Frontal cortex (tissue), 4 donors: ENCODE results near the gene AMD1. TPM values are rescaled to one million over a fixed set of nuclear protein-coding genes. Genes with fewer than 3 reads are reported as not detected.
"Not testable (repeated sequence)": the region's sequence is repeated elsewhere in the genome, so short reads cannot be mapped to it uniquely, and the experiment has no call there.

Source experiments
- DNase-seq, 2 donors: peaks; one replicate each; pipeline ENCODE4 v3.0.0; 2012; ENCODE audit warnings: low spot score in 2 of 2
- FAIRE-seq: peaks from 2 replicates; lab custom pipeline; 2012; peaks lifted over from hg19 to GRCh38; lab: Jason Lieb, UNC
- total RNA-seq: library from RNA; depleted of rRNA; stranded (reverse); fragments of >200 nt; gene quantifications from one replicate; pipeline ENCODE4 v1.2.3, GENCODE V29; 2014
- donor health status: control.
- donor health status: control.
- donor health status: control.

Gene AMD1
- 116 TPM for total RNA-seq

DNA sequence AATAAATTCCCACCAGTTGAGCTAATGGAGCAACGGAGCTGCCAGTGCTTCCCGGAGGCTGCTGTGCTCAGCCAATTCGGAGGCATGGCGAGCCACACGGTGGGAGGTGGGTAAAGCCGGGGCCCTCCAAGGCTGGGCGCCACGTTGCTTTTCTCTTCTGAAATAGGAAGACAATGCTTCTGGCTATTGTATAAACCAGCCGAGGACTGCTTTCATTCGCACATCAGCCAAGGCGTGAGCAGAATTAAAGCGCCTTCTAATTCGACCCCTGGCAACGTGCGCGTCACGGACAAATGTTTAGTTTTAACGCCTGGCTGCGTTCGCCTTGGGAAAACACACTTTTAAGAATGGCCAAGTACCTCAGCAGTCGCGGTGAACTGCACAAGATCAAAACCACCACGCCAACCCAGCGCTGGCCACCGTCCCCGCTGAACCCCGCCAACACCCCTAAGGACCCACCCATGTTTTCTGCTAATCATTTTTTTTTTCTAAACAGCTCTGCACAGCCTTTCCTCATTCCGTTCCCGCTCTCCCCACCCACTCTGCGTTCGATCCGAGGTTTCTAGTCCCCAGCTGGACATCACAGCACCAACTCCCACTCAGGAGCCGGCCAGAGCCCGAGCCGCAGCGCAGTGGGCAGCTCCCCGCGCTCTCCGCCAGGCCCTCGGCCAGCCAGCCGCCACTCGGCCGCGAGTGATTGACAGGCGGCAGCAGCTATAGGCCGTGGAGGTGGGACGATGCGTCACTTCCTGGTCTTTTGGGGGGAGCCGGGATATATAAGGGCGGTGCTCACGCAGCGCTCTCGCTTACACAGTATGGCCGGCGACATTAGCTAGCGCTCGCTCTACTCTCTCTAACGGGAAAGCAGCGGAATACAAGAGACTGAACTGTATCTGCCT lies at the start of gene AMD1:
TSS of gene AMD1 (plus strand) at position 805 of the 899 bp plus-strand sequence. CDS start 321 bp downstream, outside the sequence.
- DNase-seq, result peak; percentile 97
- peak; percentile 49 for FAIRE-seq

DNA sequence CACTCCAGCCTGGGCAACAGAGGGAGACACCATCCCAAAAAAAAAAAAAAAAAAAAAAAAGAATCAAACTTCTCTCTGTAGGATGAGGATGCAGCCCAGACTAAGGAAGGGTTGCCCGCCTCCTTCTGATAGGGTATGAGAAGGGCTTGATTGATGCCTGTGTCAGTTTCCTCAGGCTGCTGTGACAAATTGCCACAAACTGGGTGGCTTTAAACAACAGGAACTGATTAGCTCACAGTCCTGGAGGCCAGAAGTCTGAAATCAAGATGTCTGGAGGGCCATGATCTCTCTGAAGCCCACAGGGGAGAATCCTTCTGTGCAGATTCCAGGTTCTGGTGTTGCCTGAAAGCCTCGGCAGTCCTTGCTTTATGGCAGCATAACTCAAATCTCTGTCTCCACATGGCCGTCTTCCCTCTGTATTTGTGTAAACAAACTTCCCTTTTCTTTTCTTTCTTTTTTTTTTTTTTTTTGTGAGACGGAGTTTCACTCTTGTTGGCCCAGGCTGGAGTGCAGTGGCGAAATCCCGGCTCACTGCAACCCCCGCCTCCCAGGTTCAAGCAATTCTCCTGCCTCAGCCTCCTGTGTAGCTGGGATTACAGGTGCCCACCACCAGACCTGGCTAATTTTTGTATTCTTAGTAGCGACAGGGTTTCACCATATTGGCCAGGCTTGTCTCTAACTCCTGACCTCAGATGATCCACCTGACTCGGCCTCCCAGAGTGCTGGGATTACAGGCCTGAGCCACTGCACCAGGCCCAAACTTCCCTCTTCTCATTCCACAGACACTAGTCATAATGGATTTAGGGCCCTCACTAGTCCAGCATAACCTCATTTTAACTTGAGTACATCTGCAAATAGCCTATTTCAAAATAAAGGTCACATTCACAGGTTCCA lies 48.1 kb upstream of the AMD1 start:
- DNase-seq (no peak), FAIRE-seq (no peak)

DNA sequence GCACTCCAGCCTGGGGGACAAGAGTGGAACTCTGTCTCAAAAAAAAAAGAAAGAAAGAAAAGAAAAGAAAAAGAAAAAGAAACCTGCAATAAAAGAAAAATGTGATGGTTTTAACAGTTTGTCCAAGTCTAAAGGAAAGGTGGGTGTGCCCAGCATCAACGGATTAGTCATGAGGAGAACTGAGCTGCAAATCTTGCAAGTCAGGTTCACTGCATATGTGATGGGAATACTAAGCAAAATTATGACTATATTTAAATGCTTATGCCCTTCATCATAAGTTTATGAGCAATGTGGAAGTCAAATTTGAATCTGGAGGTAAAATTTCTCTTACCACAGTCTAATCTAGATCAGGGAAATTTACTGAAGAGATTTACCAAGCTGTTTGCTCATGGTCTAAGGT lies 46.2 kb upstream of the AMD1 start:
- FAIRE-seq (no peak), DNase-seq (peak in 1 of 2 donors; percentile 13)

DNA sequence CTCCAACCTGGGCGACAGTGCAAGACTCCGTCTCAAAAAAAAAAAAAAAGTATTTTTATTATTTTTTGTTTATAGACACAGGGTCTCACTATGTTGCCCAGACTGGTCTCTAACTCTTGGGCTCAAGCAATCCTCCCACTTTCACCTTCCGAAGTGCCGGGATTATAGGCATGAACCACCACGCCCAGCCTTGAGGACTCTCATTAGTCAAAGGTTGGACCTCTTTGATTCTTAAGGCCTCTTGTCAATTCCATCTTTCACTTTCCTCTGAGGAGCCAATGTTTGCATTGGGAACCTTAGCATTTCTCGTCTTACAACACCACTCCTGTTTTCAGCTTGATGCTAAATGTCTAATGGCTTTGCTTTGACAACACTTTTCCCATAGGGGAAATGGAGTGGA lies 43.2 kb upstream of the AMD1 start:
- FAIRE-seq (no peak), DNase-seq (no peak)

GRCh38 chr6:110833831-110834230 lies 40.8 kb upstream of the AMD1 start:
- DNase-seq, result no peak
- FAIRE-seq, result no peak

DNA sequence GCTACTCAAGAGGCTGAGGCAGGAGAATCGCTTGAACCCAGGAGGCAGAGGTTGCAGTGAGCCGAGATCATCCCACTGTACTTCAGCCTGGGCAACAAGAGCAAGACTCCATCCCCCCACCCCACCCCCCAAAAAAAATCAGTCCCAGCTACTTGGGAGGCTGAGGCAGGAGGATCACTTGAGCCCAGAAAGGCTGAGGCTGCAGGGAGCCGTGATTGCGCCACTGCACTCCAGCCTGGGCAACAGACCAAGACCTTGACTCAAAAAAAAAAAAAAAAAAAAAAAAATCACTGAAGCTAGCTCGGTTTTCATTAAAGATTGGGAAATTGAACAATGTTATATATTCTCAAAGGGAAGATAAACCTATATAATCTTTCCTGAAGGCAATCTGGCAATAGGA lies 38.8 kb upstream of the AMD1 start:
- not testable (repeated sequence) for DNase-seq, FAIRE-seq

DNA sequence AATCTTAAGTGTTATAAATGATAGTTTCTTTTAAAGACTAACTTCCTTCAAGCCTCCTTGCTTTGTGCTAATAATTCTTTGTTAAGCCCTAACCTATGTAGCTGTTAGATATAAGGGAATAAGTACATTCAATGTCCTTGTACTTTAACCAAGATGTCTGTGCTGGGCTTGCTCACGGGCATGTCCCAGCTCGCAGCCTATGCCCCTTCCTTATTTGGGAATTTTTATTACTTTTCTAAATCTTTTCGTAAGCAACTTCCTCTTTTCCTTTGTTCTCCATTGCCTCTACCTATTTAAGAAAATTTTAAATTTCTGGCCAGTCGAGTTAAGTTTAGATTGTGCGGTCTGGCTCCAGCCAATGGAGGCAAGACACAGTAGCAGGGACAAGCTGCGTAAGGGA lies 33.3 kb upstream of the AMD1 start:
- no peak for DNase-seq
- FAIRE-seq, result no peak

- DNase-seq, result no peak
- FAIRE-seq, result no peak
These were observed 24.8 kb upstream of the AMD1 start for GRCh38 chr6:110849781-110850180.

GRCh38 chr6:110852773-110853172 lies 21.8 kb upstream of the AMD1 start:
- FAIRE-seq (no peak), DNase-seq (no peak)

GRCh38 chr6:110853754-110854477 lies 20.7 kb upstream of the AMD1 start:
- FAIRE-seq, result no peak
- DNase-seq, result no peak

DNA sequence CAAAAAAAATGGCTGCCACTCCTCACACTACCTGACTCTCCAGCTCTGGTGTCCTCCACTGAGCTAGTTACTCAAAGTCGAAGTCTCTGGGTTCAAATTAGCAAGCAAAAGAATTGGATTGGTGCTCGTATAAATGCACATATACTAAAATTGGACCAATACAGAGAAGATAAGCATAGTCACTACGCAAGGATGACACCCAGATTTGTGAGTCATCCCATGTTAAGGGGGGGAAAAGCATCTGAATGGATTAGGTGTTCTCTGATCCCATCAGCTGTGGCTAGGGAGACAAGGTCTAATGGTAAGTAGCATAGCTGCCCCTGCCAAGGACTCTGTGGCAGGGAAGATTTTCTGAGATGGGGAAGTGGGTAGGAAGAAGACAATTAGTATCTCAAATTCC lies 18.3 kb upstream of the AMD1 start:
- FAIRE-seq, result no peak
- DNase-seq, result no peak

GRCh38 chr6:110858016-110858415 lies 16.6 kb upstream of the AMD1 start:
- DNase-seq (no peak), FAIRE-seq (no peak)

- DNase-seq (no peak), FAIRE-seq (no peak)
These were observed 15.9 kb upstream of the AMD1 start for GRCh38 chr6:110858562-110859214.

DNA sequence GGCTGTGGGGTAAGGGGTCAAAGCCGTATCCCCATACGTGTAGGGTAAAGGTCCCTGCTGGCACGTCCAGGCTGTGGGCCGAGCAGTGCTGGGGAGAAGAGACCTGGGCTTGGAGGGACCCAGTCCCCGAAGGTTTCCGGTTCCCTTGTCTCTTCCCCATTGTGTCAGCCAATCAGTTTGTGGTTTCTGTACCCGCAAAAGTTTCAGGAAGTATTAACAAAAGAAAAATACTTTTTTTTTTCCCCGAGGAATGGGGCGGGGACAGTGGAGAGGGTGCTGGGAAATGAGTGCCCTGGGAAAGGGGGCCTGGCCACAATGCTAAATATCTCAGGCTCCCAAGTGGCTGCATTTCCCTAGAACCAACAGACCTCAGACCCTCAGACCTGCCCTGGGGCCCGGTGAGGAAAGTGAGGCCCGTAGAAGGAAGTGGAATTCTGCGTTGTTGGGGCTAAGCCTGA lies 15.2 kb upstream of the AMD1 start:
- DNase-seq (no peak), FAIRE-seq (no peak)

DNA sequence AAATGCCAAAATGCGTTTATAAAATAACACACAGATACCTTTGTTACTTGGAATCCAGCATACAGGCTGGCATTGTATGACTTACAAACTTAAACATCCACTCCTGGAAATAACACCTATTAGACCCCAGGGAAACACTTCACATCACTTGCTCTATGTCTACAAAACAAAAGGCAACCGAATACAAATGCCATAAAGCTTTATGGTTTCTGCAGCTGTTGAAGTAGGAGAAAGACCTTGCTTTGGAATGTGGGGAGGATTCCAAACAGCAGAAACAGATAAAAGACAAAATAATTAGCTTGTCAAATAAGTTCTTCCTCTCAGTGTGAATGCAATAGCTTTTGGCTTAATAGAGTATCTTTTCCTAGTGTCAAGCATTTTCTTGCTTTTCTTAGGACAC lies 9.8 kb upstream of the AMD1 start:
- DNase-seq, result no peak
- FAIRE-seq, result no peak

DNA sequence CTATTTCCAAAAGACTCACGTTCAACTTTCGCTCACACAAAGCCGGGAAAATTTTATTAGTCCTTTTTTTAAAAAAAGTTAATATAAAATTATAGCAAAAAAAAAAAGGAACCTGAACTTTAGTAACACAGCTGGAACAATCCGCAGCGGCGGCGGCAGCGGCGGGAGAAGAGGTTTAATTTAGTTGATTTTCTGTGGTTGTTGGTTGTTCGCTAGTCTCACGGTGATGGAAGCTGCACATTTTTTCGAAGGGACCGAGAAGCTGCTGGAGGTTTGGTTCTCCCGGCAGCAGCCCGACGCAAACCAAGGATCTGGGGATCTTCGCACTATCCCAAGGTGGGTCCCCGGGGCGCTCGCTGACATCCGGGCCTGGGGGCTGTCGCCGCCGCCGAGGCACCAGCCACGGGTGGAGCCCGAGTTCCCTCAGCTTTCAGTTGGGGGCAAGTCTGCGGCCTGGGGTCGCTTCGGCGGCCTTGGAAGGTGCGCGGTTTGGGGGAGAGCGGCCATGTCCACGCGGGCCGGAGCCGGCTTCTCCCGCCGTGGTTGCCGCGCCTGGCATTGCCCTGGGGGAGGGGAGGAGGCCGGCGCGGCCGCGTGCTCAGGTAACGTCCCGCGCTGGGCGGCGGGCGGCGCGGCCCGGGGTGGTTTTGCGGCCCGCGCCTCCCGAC lies 429 bp downstream of the AMD1 start:
- peak in 1 of 2 donors; percentile 34 for DNase-seq
- FAIRE-seq, result no peak

- DNase-seq, result peak in 1 of 2 donors; percentile 41
- FAIRE-seq, result no peak
These were observed 1.1 kb downstream of the AMD1 start for GRCh38 chr6:110875548-110876169.

DNA sequence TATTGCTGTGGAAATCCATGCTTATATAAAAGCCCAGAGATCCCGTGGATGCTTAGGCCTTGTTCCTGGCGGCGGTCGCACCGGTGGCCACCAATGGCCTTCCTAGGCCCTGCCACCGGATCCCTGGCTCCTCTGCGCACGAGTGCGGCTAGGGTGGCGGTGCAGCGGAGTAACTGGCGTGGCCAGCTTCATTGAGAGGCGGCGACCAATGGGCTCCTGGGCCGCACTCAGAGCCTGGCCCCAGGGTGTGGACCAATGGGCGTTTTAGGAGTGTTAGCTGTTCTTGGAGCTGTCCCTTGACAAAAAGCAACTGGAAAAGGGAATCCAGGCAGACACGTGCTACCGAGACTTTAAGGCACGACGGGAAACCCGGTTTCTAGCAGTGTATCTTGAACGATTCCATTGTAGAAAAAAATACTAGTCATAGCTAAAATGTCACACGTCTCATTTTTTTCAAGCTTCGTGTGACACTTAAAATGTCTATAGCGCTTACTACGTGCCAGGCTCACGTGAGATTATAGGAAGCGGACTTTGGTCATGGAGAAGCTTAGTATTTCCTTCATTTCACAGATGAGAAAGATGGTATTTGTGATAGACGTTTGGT lies 1.7 kb downstream of the AMD1 start:
- FAIRE-seq, result no peak
- peak; percentile 48 to 59 for DNase-seq
